Keratinocyte (primary cell): Measurements from ENCODE around the gene ISOC2. TPM values are rescaled to one million over a fixed set of nuclear protein-coding genes. Genes with fewer than 3 reads are reported as not detected.
A peak's percentile ranks its signal among the peaks of the same experiment; 100 is the strongest.

Experiments used
- DNase-seq: peaks from one replicate; pipeline ENCODE4 v3.0.0-alpha.2; 2011; ENCODE audit warnings: low read depth, missing footprints, low spot score
- FAIRE-seq: peaks from 2 replicates; lab custom pipeline; 2011; peaks lifted over from hg19 to GRCh38; lab: Jason Lieb, UNC
- H2AFZ ChIP-seq: 2 replicates; pipeline ENCODE4 v1.6.0; 2012; ENCODE audit warnings: low read length, control low read depth, inconsistent platforms; ENCODE audit not compliant: control insufficient read depth
- H3K27ac ChIP-seq: 2 replicates; pipeline ENCODE4 v1.5.1; 2011; ENCODE audit warnings: low read length; ENCODE audit not compliant: control insufficient read depth, insufficient read depth
- H3K27me3 ChIP-seq: 3 replicates; pipeline ENCODE4 v1.6.0; 2011; ENCODE audit warnings: low read length; ENCODE audit not compliant: control insufficient read depth, insufficient read depth; ENCODE audit errors: extremely low read depth
- H3K36me3 ChIP-seq, 2 experiments: 2 replicates in 1 of 2; 3 replicates in 1 of 2; pipeline ENCODE4 v1.5.1; 2011; ENCODE audit warnings: low read length in 2 of 2, mild to moderate bottlenecking in 1 of 2; ENCODE audit not compliant: control insufficient read depth in 2 of 2, insufficient read depth in 2 of 2; ENCODE audit errors: extremely low read depth in 1 of 2
- H3K4me1 ChIP-seq: 3 replicates; pipeline ENCODE4 v1.5.1; 2011; ENCODE audit warnings: low read length; ENCODE audit not compliant: control insufficient read depth, insufficient read depth; ENCODE audit errors: extremely low read depth
- H3K4me2 ChIP-seq: 3 replicates; pipeline ENCODE4 v1.6.0; 2011; ENCODE audit warnings: low read depth, low read length; ENCODE audit not compliant: control insufficient read depth, insufficient read depth; ENCODE audit errors: extremely low read depth
- H3K4me3 ChIP-seq, 3 experiments: fragments of 200-600 bp in 1 of 3; sonication (generic) in 1 of 3; 2 replicates in 2 of 3; 3 replicates in 1 of 3; pipeline ENCODE4 v1.5.1; 2011 to 2016; ENCODE audit warnings: low read length in 3 of 3, mild to moderate bottlenecking in 3 of 3, control low read depth in 2 of 3, inconsistent platforms in 1 of 3, low read depth in 1 of 3, mixed read lengths in 1 of 3, mixed run types in 1 of 3, moderate library complexity in 1 of 3; ENCODE audit not compliant: control insufficient read depth in 2 of 3, insufficient read depth in 2 of 3; ENCODE audit errors: extremely low read depth in 1 of 3
- H3K79me2 ChIP-seq: 2 replicates; pipeline ENCODE4 v1.6.0; 2012; ENCODE audit warnings: low read length; ENCODE audit not compliant: control insufficient read depth, insufficient read depth
- H3K9ac ChIP-seq: 3 replicates; pipeline ENCODE4 v1.6.0; 2011; ENCODE audit warnings: low read length; ENCODE audit not compliant: control insufficient read depth, insufficient read depth; ENCODE audit errors: extremely low read depth
- H3K9me1 ChIP-seq: 3 replicates; pipeline ENCODE4 v1.6.0; 2011; ENCODE audit warnings: low read length; ENCODE audit not compliant: control insufficient read depth, insufficient read depth; ENCODE audit errors: extremely low read depth
- H3K9me3 ChIP-seq: 2 replicates; pipeline ENCODE4 v1.5.1; 2012; ENCODE audit warnings: low read depth, low read length; ENCODE audit not compliant: control insufficient read depth
- H4K20me1 ChIP-seq: 3 replicates; pipeline ENCODE4 v1.6.0; 2011; ENCODE audit warnings: low read length; ENCODE audit not compliant: control insufficient read depth, insufficient read depth; ENCODE audit errors: extremely low read depth
- EZH2 ChIP-seq: IDR thresholded peaks from one replicate; pipeline ENCODE4 v1.6.1; 2012; ENCODE audit warnings: inconsistent platforms, mild to moderate bottlenecking, low read length, moderate library complexity
- dilution Hi-C: fragments of 300-500 bp; cut with MboI; formaldehyde crosslinking; loops from one replicate; pipeline ENCODE4 v1.7.0; 2020; ENCODE audit warnings: low sequenced_read_pairs; ENCODE audit not compliant: extremely low pct_ligation_motif_present
- polyA plus RNA-seq, 5 experiments: library from polyadenylated mRNA; depleted of rRNA in 3 of 5; stranded (reverse) in 3 of 5; stranded (forward) in 1 of 5; unstranded in 1 of 5; fragments of >200 nt; gene quantifications; 1 replicate in 1 of 5; 2 replicates in 3 of 5; 3 replicates in 1 of 5; pipeline versions ENCODE4 v1.2.1 to v1.2.3, GENCODE V29; 2011 to 2012; ENCODE audit warnings: missing spikeins in 2 of 5, low read depth in 1 of 5, low replicate concordance in 1 of 5
- TF ChIP-seq, protein P1 (sequence below), 3 experiments: IDR thresholded peaks in 1 of 3; conservative IDR thresholded peaks in 1 of 3; optimal IDR thresholded peaks in 1 of 3; 2 replicates in 2 of 3; 3 replicates in 1 of 3; pipeline versions ENCODE3 to v1.5.1; 2011; ENCODE audit warnings: low read length in 3 of 3, mild to moderate bottlenecking in 3 of 3, moderate library complexity in 2 of 3, control low read depth in 1 of 3, inconsistent platforms in 1 of 3; ENCODE audit not compliant: insufficient read depth in 2 of 3; ENCODE audit errors: extremely low read depth in 1 of 3

Gene ISOC2
- polyA plus RNA-seq, 1 donor (not counting 4 experiments of a cell fraction or from before 2014, with no cell fraction given): 24.5 TPM

DNA sequence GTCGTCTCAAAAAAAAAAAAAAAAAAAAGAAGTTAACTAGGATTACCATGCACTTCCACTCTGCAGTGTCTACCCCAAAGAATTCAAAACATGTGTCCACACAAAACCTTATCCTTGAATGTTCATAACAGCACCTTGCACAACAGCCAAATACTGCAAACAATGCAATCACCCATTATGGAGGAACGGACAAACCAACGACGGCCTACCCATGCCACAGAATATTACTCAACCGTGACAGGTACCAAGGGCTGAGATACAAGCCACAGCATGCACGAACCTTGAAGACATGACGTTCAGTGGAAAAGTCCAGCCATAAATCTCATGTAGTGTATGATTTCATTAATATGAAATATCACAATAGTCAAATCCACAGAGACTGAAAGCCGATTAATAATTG, 15.4 kb downstream of the ISOC2 start:
- Histone ChIP-seq H3K4me2 (peak overlapping the region; percentile 67), H3K27me3 (peaks cover 56% of the 10 kb centered on the region), H3K4me1 (peaks cover 28% of the 10 kb centered on the region), H3K9me3 (no peaks in the 10 kb centered on the region), H3K9me1 (no peaks in the 10 kb centered on the region), H3K79me2 (no peaks in the 10 kb centered on the region), H2AFZ (no peak overlapping the region), H3K4me3 (no peak overlapping the region), H4K20me1 (peaks cover 5% of the 10 kb centered on the region), H3K36me3 (no peaks in the 10 kb centered on the region), H3K27ac (no peak overlapping the region), H3K9ac (no peak overlapping the region)
- FAIRE-seq (peak; percentile 81), DNase-seq (peak; percentile 66)
- no peak for TF ChIP-seq EZH2
- TF ChIP-seq, protein P1, sequence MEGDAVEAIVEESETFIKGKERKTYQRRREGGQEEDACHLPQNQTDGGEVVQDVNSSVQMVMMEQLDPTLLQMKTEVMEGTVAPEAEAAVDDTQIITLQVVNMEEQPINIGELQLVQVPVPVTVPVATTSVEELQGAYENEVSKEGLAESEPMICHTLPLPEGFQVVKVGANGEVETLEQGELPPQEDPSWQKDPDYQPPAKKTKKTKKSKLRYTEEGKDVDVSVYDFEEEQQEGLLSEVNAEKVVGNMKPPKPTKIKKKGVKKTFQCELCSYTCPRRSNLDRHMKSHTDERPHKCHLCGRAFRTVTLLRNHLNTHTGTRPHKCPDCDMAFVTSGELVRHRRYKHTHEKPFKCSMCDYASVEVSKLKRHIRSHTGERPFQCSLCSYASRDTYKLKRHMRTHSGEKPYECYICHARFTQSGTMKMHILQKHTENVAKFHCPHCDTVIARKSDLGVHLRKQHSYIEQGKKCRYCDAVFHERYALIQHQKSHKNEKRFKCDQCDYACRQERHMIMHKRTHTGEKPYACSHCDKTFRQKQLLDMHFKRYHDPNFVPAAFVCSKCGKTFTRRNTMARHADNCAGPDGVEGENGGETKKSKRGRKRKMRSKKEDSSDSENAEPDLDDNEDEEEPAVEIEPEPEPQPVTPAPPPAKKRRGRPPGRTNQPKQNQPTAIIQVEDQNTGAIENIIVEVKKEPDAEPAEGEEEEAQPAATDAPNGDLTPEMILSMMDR (optimal IDR thresholded peaks at IDR 0.05 in 1 of 3, IDR thresholded peaks at IDR 0.05 in 1 of 3, conservative IDR thresholded peaks at IDR 0.05 in 1 of 3; ENCODE audit: extremely low read depth in 1 of 3, insufficient read depth in 2 of 3, low read length in 3 of 3): no peak
- dilution Hi-C loops: no loop called here

DNA sequence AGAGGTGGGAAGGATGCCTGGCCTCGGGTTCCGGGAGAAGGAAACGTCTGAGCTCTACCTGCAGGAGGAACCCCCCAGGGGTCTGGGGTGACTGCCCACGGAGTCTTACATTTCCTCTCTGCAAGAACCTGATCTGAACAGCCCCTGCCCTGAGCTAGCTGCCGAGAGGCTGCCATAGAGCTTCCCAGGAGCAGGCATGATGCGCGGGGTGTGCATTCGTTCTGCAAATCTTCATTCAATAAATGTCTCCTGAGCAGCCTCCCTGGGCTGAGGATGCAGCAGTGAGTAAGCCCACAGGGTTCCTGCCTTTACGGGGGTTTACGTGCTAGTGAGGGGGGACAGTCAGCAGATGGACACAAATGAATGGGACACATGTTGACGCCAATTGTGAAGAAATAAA, 16.8 kb downstream of the ISOC2 start:
- Histone ChIP-seq H3K9me1 (no peaks in the 10 kb centered on the region), H4K20me1 (peaks cover 5% of the 10 kb centered on the region), H3K27ac (no peak overlapping the region), H3K4me1 (peaks cover 28% of the 10 kb centered on the region), H2AFZ (no peak overlapping the region), H3K4me3 (no peak overlapping the region), H3K79me2 (no peaks in the 10 kb centered on the region), H3K9ac (no peak overlapping the region), H3K9me3 (no peaks in the 10 kb centered on the region), H3K4me2 (no peak overlapping the region), H3K36me3 (no peaks in the 10 kb centered on the region), H3K27me3 (peaks cover 54% of the 10 kb centered on the region)
- no peak for FAIRE-seq
- dilution Hi-C loops: no loop called here
- no peak for DNase-seq
- TF ChIP-seq, protein P1 (optimal IDR thresholded peaks at IDR 0.05 in 1 of 3, IDR thresholded peaks at IDR 0.05 in 1 of 3, conservative IDR thresholded peaks at IDR 0.05 in 1 of 3; ENCODE audit: extremely low read depth in 1 of 3, insufficient read depth in 2 of 3, low read length in 3 of 3): no peak
- TF ChIP-seq EZH2: no peak
